GM21576 (cell line): ENCODE results near the gene MMP25.
"Not testable (repeated sequence)": the region's sequence is repeated elsewhere in the genome, so short reads cannot be mapped to it uniquely, and the experiment has no call there.

Source experiments
- ATAC-seq: cut with Tn5 transposase; IDR thresholded peaks from one replicate; pipeline ENCODE4 v1.9.1; 2021; ENCODE audit warnings: mild to moderate bottlenecking, moderate library complexity; ENCODE audit not compliant: unreplicated experiment

The MMP25 gene

DNA sequence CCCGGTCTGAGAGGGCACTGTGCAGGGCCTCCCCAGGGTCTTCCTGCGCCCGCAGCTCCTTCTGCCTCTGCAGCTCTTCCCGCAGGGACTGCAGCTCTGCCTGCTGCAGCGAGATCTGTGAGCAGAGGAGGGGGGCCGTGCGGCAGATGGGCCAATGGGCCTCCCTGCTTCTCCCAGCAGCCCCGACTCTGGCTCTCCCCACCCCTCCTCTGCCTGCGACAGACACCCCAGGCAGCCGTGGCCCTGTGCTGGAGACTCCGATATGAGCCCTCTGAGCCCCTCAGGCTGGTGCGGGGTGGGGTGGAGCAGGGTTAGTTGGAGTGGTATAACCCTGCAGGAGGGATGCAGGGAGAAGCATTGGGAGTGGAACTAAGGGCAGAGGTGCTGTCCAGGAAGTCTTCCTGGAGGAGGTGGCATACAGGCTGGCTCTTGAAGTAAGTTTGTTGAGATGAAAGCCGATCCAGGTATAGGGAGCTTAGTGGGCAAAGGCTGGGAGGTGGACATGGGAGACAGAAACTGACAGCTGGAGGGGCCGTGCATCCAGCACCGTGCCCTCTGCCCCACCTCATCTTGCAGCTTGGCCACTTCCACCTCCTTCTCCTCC, 17.5 kb upstream of the MMP25 start:
- ATAC-seq: no peak

DNA sequence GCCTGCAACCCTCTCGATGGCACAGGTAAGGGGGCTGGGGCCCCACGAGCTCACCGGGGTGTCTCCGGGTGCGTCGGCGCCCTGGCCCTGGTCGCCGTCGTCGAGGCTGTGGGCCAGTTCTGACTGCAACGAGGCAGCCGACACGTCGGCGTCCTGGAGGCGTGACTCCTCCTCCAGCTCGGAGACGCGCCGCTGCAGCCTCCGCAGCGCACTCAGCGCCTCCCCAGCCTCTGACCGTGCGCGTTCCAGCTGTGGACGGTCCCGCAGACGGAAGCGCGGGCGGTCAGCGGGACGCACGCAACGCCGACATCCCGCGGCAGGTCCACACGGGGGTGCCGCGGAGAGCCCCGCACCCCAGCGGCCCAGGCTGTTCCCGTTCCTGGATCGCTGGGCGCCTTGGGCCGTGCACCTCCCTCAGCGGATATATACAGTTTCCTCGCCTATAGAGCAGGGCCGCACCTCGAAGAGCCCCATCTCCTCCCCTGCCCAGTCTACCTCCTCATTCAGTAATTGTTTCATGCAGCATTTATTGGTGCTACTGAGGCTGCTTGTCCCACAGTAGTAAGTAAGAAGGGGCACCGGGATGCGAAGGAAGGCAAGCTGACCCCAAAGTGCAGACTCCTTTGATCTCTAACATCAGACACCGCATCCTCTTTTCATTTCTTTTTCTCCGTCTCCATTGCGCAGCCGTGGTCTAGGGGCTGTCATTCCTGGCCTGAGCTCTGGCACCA, 16.7 kb upstream of the MMP25 start:
- no peak for ATAC-seq

DNA sequence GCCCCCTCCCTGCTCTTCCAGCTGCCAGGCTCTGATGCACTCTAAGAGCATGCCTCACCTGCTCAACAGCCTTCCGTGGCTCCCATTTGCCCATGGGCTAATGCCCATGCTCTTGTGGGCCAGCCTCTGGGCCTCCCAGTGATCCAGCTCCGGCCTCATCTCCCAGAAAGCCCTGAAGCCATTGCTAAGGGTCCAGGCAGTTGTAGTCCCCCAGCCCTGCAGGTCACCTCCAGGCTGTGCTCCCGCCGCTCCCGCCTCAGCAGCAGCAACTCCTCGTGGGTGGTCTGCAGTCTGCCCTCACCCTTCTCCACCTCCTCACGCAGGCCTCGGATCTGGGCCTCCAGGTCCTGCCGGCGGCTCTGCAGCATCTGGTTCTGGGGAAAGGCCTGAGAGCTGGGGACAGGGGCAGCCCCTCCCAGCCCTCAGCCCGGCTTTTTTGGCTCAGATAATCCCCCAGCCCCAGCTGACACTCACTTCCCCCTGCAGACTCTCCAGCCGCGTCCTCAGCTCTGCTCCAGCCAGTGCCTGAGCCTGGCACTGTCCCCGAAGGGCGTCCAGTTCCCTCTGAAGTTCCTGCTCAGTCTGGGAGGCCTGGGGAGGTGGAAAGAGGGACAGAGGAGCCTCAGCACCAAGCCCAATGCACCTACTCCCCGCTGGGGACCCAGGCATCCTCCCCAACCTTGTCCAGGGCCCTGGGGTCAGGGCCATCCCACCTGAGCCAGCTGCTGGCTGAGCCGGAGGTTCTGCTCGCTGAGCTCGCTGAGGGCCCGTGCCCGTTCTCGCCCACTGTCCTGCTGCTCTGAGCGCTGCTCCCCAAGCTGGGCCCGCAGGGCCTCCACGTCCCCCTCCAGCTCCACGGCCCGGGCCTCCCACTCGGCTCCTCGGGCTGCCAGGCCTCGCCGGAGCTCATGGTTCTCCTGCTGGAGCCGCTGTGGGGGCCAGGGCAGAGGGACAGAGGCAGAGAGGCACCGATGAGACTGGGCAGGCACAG, 15.8 kb upstream of the MMP25 start:
- ATAC-seq: no peak

DNA sequence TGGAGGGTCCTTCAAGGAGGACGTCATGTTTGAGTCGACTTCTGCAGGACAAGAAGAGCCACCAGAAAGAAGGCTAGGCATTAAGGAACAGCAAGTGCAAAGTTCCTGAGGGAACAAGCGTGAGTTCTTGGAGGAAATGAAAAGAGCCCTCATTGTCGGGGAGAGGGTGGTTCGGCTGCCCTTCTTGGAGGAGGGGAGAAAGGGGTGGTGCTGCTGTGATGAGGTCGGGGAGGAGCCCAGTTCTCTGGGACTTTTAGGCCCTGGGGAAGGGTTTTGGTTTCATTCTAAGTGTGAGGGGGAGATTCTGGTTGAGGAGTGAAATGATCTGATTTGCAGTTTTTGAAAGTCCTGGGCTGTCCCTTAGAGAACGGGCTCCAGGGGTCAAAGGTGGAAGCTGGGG, 13.7 kb upstream of the MMP25 start:
- no peak for ATAC-seq

DNA sequence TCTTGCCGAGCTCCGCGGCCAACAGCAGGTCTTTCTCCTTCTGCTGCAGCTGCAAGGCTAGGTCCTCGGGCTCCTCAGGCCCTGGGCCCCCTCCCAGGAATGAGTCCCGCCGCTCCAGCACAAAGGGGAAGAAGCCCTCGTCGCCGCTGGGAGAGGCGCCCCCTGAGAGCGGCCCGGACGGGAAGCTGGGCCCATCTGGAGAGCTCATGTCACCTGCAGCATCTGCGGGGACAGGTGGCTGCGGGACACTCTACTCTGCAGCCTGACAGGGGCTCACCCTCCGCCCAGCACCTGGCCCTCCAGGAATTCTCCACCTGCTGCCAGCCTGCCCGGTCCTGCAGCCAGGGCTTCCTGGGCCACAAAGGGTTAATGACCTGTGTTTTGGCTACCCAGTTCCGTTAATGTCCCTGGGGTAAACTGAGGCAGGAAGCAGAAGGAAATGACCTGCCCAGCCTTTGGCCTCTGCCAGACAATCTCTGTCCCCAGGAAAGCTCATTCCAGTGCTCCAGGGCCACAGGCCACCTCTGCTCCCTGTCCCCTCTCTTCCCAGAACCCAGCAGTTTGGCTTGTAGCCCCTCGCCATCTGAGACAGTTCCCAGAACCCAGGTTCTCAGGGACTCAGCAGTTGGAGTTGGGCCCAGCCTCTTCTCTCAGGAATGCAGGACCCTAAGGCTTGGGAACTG, 10.9 kb upstream of the MMP25 start:
- ATAC-seq: no peak

DNA sequence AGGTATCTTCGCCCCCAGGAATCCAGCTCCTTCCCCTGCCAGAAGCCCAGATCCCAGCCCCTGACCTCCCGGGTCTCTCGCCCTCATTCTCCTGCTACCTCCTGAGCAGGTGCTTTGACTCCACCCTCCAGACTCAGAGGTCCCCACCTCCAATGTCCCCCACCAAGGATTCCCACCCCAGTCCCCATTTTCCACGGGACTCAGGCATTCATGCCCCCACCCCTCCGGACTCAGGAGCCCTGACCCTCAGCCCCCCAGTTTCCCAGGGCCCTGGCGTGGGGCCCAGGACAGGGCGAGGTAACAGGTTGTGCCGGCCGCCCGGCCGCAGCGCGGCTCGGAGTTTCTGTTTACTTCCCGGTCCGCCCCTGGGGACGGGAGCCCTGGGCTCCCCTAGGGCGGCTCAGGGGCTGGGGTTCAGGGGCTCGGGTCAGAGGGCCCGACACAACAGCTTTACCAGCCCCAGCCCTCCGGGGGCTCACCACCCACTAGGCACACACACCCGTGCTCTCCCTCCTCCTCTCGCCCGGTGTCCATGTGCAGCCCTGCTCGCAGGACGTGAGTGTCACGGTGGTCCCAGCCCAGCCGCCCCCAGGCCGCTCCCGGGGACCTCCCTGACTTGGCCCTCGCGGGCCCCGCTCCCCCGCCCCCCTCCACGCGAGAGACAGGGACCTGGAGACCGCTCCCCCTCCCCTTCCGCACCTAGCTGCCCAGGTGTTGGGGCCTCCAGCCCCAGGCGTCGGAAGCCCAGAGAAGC, 10.2 kb upstream of the MMP25 start:
- ATAC-seq: no peak

DNA sequence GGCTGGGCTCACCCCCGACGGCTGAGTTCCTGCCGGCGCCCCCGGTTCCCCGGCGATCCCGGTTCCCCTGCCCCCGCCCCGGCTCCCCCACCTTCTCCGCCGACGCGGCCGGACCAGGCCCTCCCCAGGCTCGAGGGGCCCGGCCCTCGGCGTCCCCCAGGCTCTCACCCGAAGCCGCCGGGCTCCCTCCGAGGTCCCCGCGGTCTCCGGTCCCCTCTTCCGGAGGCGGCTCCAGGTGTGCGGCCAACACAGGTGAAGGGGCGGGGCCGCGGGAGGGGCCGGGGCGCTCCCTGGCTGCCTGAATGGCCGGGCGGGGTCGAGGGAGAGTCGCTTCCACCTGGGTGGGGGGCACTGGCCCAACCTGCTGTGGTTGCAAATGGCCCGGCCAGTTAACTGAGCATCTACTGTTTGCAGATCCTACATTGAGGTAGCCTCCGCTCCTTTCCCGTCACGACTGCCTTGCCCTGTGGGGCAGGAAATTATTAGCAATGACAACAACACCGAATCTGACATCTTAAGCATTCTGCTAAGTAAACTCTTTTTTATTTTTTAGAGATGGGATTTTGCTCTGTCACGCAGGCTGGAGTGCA, 9.5 kb upstream of the MMP25 start, which contains the start of gene BICDL2:
TSS of gene BICDL2 (minus strand) at position 219 of the 590 bp plus-strand sequence. CDS start 1,448 bp downstream, outside the sequence.
- ATAC-seq: no peak

DNA sequence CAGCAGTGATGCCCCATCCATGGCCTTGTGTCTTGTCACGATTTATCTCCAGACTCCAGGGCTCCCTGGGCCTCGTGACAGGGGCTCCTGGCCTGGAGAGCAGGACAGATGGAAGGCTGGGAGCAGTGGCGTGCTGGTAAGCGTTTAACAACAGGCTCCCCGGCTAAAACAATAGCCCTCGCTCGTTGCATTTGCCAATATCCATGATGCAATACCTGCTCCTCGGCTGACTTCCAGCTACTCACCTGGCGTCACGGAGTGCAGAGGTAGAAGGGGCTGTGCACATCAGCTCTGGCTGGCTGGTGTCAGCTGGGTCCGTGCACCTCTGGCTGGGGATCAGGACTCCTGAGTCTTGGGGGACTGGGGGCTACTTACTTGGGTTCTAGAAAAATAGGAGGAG, 8.1 kb upstream of the MMP25 start:
- ATAC-seq: no peak

DNA sequence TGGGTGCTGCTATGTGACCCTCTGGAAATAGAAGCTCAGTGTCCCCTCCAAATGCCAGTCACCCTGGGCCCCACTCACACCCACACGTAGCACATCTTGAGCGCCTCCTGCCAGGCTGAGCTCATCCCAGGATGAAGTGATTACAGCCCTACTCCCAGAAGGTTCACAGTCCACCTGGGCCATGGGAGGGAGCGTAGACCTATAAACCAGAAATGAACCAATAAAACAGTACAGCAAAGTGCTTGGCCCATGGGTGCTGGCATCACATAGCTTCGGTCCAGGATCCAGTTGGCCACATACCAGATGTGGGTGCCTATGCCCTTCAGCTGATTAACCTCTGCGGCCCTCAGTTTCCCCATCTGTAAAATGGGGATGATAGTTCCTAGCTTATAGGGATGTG, 7.5 kb upstream of the MMP25 start:
- no peak for ATAC-seq

DNA sequence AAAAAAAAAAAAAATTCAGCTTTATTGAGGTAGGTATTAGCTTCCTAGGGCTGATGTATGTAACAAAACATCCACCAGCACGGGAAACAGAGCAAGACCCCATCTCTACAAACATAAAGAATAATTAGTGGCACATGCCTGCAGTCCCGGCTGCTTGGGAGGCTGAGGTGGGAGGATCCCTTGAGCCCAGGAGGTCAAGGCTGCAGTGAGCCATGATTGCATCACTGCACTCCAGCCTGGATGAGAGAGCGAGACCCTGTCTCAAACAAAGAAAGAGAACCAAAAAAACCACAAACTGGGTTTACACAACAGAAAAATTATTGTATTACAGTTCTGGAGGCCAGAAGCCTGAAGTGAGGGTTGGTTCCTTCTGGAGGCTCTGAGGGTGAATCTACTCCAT, 4.0 kb upstream of the MMP25 start:
- no peak for ATAC-seq

DNA sequence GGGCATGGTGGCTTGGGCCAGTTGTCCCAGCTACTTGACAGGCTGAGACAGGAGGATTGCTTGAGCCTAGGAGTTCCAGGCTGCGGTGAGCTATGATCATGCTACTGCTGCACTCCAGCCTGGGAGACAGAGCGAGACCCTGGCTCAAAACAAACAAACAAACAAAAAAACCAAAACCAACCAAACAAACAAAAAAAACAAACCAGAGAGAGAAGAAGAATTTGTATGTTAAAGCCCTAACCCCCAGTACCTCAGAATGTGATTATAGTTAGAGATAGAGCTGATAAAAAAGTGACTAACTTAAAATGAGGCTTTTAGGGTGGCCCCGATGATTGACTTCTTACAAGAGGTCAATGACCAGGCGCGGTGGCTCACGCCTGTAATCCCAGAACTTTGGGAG, 1.7 kb upstream of the MMP25 start:
- ATAC-seq: no peak

DNA sequence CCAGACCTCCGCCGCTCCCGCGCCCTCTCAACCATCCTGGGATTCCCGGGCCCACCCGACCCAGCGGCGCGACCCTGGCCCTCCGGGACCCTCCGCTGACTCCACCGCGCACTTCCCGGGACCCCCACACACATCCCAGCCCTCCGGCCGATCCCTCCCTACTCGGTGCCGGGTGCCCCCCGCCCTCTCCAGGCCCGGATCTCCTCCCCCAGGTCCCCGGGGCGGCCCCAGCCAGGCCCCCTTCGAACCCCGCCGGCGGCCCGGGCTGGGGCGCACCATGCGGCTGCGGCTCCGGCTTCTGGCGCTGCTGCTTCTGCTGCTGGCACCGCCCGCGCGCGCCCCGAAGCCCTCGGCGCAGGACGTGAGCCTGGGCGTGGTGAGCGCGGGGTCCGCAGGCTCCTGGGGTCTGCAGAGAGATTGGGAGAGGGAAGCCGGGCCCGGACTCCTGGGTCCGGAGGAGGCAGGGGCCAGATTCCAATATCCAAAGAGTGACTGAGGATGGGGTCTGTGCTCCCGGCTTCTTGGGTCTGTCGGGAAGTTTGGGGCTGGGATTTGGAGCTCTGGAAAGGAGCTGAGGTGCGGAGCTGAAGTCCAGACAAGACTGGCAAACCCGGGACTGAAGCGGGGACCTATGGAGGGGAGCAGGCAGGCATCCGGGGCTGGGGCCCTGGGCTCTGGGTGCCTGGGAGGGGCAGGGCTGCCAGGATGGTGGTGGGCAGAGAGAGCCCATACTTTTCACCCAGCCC, 453 bp downstream of the MMP25 start:
- no peak for ATAC-seq

DNA sequence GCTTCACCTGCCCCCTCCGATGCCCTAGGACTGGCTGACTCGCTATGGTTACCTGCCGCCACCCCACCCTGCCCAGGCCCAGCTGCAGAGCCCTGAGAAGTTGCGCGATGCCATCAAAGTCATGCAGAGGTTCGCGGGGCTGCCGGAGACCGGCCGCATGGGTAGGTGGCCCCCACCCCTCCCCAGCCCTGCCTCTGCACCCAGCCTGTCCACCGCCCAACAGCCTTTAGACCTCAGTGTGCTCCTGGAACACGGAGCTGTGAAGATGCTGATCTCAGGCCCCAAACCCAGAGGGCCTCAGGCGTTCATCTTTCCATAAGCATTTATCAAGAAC, 993 bp downstream of the MMP25 start:
- ATAC-seq: no peak

DNA sequence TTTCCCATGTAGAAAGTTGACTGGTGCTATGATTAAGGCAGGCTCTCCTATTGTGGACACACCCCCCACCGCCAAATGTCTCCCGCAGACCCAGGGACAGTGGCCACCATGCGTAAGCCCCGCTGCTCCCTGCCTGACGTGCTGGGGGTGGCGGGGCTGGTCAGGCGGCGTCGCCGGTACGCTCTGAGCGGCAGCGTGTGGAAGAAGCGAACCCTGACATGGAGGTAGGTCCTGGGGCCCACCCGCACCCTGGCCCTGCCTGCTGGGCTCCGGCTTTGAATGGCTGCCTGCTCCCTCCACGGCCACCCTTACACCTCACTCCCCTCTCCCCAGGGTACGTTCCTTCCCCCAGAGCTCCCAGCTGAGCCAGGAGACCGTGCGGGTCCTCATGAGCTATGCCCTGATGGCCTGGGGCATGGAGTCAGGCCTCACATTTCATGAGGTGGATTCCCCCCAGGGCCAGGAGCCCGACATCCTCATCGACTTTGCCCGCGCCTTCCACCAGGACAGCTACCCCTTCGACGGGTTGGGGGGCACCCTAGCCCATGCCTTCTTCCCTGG, 3.6 kb downstream of the MMP25 start:
- ATAC-seq: no peak

DNA sequence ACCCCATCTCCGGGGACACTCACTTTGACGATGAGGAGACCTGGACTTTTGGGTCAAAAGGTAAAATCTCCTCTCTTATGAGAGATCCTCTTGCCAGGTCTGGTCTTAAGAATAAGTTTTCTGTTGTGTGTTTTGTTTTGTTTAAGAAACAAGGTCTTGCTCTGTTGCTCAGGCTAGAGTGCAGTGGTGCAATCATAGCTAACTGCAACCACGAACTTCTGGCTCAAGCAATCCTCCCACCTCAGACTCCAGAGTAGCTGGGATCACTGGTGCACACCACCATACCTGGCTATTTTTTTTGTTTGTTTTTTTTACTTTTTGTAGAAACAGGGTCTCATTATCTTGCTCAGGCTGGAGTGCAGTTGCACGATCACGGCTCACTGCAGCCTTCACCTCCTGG, 4.1 kb downstream of the MMP25 start:
- ATAC-seq: no peak

DNA sequence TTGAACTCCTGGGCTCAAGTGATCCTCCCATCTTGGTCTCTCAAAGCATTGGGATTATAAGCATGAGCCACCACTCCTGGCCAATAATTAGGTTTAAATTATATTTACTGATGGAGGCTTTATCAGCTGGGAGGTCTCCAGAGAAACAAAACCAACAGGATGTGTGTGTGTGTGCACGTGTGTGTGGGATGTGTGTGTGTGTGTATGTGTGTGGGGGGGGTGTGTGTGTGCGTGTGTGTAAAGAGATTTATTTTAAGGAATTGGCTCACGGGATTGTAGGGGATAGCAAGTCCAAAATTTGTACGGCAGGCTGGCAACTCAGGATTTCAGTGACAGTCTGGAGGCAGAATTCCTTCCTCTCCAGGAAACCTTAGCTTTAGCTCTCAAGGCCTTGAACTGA, 4.6 kb downstream of the MMP25 start:
- ATAC-seq: no peak

DNA sequence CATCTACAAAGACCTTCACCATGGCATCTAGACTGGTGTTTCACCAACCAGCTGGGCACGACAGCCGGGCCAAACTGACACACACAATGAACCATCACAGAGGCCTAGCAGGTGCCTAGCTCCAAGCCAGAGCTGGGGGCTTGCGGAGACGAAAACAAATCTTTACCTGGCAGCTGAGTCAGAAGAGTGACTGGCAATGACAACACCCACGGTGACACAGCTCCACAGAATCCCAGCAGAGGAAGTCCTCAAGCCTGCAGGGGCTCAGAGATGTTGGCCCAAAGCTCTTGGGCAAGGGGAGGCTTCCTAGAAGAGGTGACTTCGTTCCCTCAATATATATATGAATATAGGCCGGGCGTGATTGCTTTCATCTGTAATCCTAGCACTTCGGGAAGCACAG, 5.1 kb downstream of the MMP25 start:
- no peak for ATAC-seq

DNA sequence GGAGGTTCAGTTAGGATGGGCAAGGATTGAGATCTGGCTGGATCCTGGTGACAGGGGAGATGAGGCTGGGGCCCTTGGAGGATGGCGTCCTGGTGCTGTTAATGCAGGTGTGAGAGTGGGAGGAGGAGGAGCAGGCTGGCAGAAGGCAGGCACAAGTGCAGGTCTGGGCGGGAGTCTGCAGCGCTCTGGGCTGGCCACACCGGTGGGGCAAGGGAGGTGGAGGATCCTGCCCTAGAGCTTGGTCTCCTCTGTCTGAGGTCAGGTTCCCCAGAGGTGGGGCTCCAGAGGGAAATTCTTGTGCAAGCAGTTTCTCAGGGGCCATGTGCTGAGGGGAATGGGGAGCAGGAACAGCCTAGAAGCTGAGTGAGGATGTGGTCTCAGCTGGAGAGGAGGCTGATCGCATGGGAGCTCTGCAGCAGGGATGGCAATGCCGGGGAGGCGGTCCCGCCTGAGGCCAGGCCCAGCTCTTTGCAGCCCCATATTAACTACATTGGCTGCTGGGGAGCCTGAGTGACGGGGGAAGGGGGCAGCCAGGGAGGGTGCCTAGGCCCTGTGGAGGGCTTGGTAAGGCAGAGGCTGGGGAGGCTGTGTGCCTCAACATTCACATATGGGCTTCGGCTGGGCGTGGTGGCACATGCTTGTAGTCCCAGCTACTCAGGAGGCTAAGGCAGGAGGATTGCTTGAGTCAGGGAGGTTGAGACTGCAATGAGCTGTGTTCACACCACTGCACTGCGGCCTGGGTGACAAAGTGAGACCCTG, 6.4 kb downstream of the MMP25 start:
- ATAC-seq: not testable (repeated sequence)
